GM18511 (cell line): ENCODE measurements around the gene RAD54L2.
"Not testable (repeated sequence)": the region's sequence is repeated elsewhere in the genome, so short reads cannot be mapped to it uniquely, and the experiment has no call there.

Experiments
- ATAC-seq: cut with Tn5 transposase; IDR thresholded peaks from one replicate; pipeline ENCODE4 v1.9.1; 2021; ENCODE audit warnings: mild to moderate bottlenecking, moderate library complexity; ENCODE audit not compliant: unreplicated experiment

RAD54L2 gene, protein sequence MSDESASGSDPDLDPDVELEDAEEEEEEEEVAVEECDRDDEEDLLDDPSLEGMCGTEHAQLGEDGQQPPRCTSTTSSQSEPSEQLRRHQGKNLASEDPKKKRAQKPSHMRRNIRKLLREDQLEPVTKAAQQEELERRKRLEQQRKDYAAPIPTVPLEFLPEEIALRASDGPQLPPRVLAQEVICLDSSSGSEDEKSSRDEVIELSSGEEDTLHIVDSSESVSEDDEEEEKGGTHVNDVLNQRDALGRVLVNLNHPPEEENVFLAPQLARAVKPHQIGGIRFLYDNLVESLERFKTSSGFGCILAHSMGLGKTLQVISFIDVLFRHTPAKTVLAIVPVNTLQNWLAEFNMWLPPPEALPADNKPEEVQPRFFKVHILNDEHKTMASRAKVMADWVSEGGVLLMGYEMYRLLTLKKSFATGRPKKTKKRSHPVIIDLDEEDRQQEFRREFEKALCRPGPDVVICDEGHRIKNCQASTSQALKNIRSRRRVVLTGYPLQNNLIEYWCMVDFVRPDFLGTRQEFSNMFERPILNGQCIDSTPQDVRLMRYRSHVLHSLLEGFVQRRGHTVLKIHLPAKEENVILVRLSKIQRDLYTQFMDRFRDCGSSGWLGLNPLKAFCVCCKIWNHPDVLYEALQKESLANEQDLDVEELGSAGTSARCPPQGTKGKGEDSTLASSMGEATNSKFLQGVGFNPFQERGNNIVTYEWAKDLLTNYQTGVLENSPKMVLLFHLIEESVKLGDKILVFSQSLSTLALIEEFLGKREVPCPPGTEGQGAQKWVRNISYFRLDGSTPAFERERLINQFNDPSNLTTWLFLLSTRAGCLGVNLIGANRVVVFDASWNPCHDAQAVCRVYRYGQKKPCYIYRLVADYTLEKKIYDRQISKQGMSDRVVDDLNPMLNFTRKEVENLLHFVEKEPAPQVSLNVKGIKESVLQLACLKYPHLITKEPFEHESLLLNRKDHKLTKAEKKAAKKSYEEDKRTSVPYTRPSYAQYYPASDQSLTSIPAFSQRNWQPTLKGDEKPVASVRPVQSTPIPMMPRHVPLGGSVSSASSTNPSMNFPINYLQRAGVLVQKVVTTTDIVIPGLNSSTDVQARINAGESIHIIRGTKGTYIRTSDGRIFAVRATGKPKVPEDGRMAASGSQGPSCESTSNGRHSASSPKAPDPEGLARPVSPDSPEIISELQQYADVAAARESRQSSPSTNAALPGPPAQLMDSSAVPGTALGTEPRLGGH (N-terminal part only)

GRCh38 chr3:51538459-51539290 is at the start of gene RAD54L2:
Gene RAD54L2 (plus strand): TSS chr3:51538719. CDS start chr3:51590421, 51,702 bp downstream.
- ATAC-seq = peak; percentile 83

DNA sequence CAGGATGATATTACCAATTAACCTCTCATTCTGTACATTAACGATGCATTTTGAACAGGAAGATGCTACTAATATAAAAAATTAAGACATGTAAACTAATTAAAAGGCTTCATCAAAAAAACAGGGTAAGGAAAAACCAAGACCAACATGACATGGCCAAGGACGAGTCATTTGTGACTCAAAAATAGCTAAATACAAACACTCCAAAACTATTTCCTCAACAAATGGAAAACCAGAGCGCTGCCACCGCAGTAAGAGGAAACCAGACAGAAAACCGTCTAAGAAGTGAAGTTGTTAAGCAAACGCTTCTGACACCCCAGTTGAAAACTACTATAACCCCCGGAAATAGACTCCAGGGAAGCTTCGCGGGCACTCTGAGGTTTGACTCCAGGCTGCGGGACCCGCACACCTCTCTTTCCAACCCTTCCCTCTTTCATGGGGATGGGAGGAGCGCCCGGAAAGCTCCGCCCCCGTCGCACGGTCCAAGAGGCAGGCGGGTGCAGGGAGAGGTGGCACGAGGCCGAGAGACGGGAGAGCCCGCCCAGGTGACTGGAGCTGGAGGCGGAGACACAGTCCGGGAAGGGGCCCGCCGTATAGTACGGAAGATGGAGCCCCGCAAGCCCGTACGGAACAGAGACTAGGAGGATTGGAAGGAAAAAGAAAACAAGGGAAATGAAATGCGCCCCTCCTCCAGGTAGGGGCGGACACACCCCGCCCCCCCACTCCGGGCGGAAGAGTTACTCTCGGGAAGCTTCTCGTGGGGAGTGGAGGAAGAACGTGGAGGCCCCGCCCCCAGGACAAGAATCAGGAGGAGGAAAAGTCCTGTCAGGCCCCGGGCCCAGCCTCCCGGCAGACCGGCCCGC is 39.4 kb upstream of the RAD54L2 start:
- ATAC-seq = peak; percentile 63

- ATAC-seq = no peak
Measured at GRCh38 chr3:51500632-51501131, 37.8 kb upstream of the RAD54L2 start.

GRCh38 chr3:51501833-51502561 is 36.5 kb upstream of the RAD54L2 start:
- peak; percentile 22 for ATAC-seq

DNA sequence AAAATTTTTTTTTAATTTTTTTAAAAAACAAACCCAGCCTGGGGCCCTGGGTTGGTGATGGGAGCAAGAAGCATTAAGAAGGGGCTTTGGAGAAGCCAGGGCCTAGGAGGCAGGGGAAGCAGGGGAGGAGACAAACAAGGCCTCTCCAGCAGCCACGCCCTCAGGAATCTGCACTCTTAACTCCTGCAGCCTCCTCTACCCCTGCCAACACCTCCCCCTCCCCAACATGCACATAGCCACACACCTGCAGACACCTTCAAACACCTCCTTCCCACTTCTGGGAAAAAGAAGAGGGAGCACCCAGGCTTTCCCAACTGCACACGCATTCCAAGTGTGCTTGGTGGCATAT is 36.0 kb upstream of the RAD54L2 start:
- ATAC-seq = no peak

DNA sequence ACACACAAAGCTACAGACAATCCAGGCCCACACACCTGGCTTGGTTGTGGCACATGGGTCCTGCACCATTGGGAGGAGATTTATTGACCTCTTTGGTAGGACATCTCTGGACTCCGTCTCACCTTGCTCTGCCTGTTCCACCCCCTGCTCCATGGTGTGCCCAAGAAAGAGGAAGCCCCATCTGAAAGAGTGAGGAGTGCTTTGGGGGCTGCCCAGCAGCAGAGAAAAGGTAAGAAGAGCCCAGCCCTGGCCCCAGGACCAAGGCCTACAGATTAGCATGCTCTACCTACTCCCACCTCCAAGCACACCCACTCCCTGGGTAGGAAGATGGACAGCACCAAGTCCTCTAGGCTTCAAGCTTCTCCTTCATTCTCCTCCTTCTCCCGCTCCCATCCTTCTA is 35.5 kb upstream of the RAD54L2 start:
- no peak for ATAC-seq

DNA sequence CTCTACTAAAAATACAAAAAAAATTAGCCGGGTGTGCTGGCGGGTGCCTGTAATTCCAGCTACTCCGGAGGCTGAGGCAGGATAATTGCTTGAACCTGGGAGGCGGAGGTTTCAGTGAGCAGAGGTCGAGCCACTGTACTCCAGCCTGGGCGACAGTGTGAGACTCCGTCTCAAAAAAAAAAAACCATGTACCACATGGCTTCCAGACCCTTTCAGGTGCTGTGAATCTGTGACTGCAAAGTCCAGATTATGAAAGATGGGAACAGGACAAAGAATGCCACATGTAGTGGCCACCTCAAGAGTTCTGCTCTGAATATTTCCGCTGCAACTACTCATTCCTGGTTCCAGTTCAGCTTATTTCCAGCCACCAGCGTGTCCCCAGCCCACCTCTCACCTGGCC is 30.3 kb upstream of the RAD54L2 start:
- ATAC-seq = no peak

- ATAC-seq = no peak
Measured at GRCh38 chr3:51510996-51511395, 27.5 kb upstream of the RAD54L2 start.

- ATAC-seq = no peak
Measured at GRCh38 chr3:51514210-51514609, 24.3 kb upstream of the RAD54L2 start.

DNA sequence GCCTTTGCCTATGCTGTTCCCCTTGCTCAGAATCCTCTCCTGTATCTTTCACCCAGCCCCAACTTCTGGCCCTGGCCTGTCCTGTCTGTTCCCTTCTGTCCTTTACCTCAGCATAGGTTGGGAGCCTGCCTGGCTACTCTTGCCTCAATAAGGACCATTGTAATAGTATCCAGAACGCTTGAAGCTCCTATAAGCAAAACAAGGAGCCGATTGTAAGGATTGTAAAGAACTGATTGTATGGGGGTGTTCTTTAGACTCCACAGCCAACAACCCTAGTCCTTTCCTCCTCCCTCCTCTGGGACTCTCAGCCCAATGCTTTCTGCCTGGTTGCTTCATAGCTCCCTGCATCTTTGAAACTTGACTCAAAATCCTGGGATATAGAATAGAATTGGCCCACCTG is 18.7 kb upstream of the RAD54L2 start:
- ATAC-seq = no peak

GRCh38 chr3:51520906-51521730 is 17.4 kb upstream of the RAD54L2 start:
- ATAC-seq = peak; percentile 94

- no peak for ATAC-seq
Measured at GRCh38 chr3:51522273-51522962, 16.1 kb upstream of the RAD54L2 start.

DNA sequence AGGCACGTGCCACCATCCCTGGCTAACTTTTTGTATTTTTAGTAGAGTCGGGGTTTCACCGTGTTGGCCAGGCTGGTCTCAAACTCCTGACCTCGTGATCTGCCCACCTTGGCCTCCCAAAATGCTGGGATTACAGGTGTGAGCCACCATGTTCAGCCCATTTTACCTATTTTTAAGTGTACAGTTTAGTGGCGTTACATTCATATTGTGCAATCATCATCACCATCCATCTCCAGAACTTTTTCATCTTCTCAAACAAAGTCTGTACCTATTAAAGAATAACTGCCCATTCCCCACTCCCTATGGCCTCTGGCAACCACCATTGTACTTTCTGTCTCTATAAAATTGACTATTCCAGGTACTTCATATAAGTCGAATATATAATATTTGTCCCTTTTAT is 13.6 kb upstream of the RAD54L2 start:
- ATAC-seq = not testable (repeated sequence)

- no peak for ATAC-seq
Measured at GRCh38 chr3:51530485-51530884, 8.0 kb upstream of the RAD54L2 start.

- ATAC-seq = no peak
Measured at GRCh38 chr3:51535146-51536019, 3.1 kb upstream of the RAD54L2 start.

DNA sequence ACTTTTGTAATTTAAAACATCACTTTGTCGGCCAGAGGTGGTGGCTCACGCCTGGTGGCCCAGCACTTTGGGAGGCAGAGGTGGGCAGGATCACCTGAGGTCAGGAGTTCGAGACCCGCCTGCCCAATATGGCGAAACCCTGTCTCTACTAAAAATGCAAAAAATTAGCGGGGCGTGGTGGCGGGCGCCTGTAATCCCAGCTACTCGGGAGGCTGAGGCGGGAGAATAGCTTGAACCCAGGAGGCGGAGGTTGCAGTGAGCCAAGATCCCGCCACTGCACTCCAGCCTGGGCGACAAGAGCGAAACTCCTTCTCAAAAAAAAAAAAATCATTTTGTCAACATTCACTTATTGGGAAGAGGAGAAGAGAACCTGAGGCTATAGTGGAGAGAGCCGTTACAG is 888 bp upstream of the RAD54L2 start:
- not testable (repeated sequence) for ATAC-seq
